Measurements from ENCODE around the gene GPR15.

Gene GPR15

GRCh38 chr3:98534734-98535133, 3.0 kb downstream of the GPR15 start:
- TF ChIP-seq, protein P1, sequence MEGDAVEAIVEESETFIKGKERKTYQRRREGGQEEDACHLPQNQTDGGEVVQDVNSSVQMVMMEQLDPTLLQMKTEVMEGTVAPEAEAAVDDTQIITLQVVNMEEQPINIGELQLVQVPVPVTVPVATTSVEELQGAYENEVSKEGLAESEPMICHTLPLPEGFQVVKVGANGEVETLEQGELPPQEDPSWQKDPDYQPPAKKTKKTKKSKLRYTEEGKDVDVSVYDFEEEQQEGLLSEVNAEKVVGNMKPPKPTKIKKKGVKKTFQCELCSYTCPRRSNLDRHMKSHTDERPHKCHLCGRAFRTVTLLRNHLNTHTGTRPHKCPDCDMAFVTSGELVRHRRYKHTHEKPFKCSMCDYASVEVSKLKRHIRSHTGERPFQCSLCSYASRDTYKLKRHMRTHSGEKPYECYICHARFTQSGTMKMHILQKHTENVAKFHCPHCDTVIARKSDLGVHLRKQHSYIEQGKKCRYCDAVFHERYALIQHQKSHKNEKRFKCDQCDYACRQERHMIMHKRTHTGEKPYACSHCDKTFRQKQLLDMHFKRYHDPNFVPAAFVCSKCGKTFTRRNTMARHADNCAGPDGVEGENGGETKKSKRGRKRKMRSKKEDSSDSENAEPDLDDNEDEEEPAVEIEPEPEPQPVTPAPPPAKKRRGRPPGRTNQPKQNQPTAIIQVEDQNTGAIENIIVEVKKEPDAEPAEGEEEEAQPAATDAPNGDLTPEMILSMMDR (IDR thresholded peaks at IDR 0.05; ENCODE audit: borderline replicate concordance, control extremely low read depth, extremely low read depth, insufficient read depth, missing control alignments): no peak
- no peak for DNase-seq (ENCODE audit: low spot score)
- in situ Hi-C loops (cut with MboI; ENCODE audit: low sequenced_read_pairs, unreplicated experiment): no loop called here

DNA sequence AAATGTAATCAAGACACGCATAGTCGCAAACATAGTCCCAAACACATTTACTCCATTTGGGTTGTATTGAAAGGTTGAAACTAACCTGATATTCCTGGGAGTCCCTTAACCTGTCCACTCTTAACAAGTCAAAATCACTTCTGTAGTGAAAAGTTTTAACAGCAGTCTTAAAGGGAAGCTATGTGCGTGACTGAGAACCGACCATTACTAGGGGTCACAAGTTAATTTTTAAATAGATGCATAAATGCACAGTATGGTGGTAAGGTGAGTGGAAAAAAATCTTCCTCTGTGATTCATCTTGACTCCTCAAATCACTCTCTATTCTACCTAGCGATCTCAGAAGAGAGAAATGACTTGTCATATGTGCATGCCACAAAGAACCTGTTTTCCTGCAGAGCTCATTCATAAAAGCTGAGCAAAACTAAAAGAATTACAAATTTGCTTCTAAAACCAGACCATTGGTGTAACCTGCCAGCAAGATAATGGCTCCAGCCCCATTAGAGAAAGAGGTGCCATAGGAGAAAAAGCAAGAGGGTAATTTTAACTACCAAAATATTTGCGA, 4.8 kb downstream of the GPR15 start:
- peak; percentile 44 for DNase-seq (ENCODE audit: low spot score)
- in situ Hi-C loops (cut with MboI; ENCODE audit: low sequenced_read_pairs, unreplicated experiment): no loop called here

GRCh38 chr3:98540346-98540745, 8.6 kb downstream of the GPR15 start:
- TF ChIP-seq, protein P1 (IDR thresholded peaks at IDR 0.05; ENCODE audit: borderline replicate concordance, control extremely low read depth, extremely low read depth, insufficient read depth, missing control alignments): no peak
- in situ Hi-C loops (cut with MboI; ENCODE audit: low sequenced_read_pairs, unreplicated experiment): no loop called here
- peak; percentile 38 for DNase-seq (ENCODE audit: low spot score)

More for the DNA sequence above, 4.8 kb downstream of the GPR15 start:
- TF ChIP-seq, protein P1 (IDR thresholded peaks at IDR 0.05; ENCODE audit: borderline replicate concordance, control extremely low read depth, extremely low read depth, insufficient read depth, missing control alignments): no peak

- DNase-seq (ENCODE audit: low spot score): no peak
- in situ Hi-C loops (cut with MboI; ENCODE audit: low sequenced_read_pairs, unreplicated experiment): no loop called here
- TF ChIP-seq, protein P1 (IDR thresholded peaks at IDR 0.05; ENCODE audit: borderline replicate concordance, control extremely low read depth, extremely low read depth, insufficient read depth, missing control alignments): no peak
These were observed 9.9 kb downstream of the GPR15 start for GRCh38 chr3:98541695-98542094.

GRCh38 chr3:98542623-98543022, 10.8 kb downstream of the GPR15 start:
- in situ Hi-C loops (cut with MboI; ENCODE audit: low sequenced_read_pairs, unreplicated experiment): no loop called here
- TF ChIP-seq, protein P1 (IDR thresholded peaks at IDR 0.05; ENCODE audit: borderline replicate concordance, control extremely low read depth, extremely low read depth, insufficient read depth, missing control alignments): no peak
- DNase-seq (ENCODE audit: low spot score): no peak

GRCh38 chr3:98545940-98546339, 14.2 kb downstream of the GPR15 start:
- in situ Hi-C loops (cut with MboI; ENCODE audit: low sequenced_read_pairs, unreplicated experiment): no loop called here
- DNase-seq (ENCODE audit: low spot score): peak; percentile 35
- TF ChIP-seq, protein P1 (IDR thresholded peaks at IDR 0.05; ENCODE audit: borderline replicate concordance, control extremely low read depth, extremely low read depth, insufficient read depth, missing control alignments): no peak

Measured in GM13976 (cell line).